GM12864 (cell line): Measurements from ENCODE around the gene MLLT3.

Experiments used
- DNase-seq: peaks from one replicate; pipeline ENCODE4 v3.0.0-alpha.2; 2011; ENCODE audit warnings: low read depth
- H3K4me3 ChIP-seq: 2 replicates; pipeline ENCODE4 v1.5.1; 2011; ENCODE audit warnings: mild to moderate bottlenecking, low read depth, low read length, control low read depth
- CTCF ChIP-seq: IDR thresholded peaks from 2 replicates; pipeline ENCODE4 v1.5.1; 2011; ENCODE audit warnings: low read depth, mild to moderate bottlenecking, moderate library complexity, low read length, control low read depth, inconsistent platforms; ENCODE audit errors: missing control alignments

Gene MLLT3

GRCh38 chr9:20599195-20599594 lies 23.1 kb downstream of the MLLT3 start:
- TF ChIP-seq CTCF = no peak
- no peak overlapping the region for H3K4me3 ChIP-seq
- no peak for DNase-seq

- H3K4me3 ChIP-seq = no peak overlapping the region
These were observed 23.9 kb downstream of the MLLT3 start for GRCh38 chr9:20598367-20598766.

GRCh38 chr9:20597862-20598261 lies 24.4 kb downstream of the MLLT3 start:
- TF ChIP-seq CTCF = no peak
- no peak overlapping the region for H3K4me3 ChIP-seq
- no peak for DNase-seq

More at GRCh38 chr9:20598367-20598766, 23.9 kb downstream of the MLLT3 start:
- TF ChIP-seq CTCF = no peak
- DNase-seq = no peak

DNA sequence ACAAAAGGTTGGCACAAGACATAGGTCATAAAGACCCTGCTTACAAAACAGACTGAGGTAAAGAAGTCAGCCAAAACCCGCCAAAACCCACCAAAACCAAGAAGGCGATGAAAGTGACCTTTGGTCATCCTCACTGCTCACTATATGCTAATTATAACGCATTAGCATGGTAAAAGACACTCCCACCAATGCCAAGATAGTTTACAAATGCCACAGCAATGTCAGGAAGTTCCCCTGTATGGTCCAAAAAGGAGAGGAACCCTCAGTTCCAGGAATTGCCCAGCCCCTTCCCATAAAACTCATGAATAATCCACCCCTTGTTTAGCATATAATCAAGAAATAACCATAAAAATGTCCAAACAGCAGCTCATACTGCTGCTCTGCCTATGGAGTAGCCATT lies 27.7 kb downstream of the MLLT3 start:
- H3K4me3 ChIP-seq = no peak overlapping the region
- TF ChIP-seq CTCF = no peak
- no peak for DNase-seq

DNA sequence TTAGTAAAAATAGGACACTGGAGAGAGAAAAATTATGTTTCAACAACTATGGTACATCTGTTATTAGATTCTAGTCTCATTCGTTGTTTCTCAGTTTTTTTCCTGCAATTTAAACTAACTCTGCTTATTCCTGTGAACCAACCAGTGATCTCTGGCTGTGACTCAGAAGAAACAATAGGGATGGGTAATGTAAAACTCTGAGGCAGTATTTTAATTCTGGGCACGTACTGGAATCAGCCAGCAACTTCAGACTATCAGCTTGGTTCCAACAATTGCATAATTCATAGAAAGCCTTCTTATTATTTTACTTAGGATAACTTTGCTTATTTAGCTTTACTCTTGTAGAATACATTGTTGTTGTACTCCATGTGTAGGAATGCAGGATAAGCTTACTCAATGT lies 28.8 kb downstream of the MLLT3 start:
- no peak overlapping the region for H3K4me3 ChIP-seq
- TF ChIP-seq CTCF = no peak
- no peak for DNase-seq

GRCh38 chr9:20593105-20593504 lies 29.2 kb downstream of the MLLT3 start:
- TF ChIP-seq CTCF = no peak

DNA sequence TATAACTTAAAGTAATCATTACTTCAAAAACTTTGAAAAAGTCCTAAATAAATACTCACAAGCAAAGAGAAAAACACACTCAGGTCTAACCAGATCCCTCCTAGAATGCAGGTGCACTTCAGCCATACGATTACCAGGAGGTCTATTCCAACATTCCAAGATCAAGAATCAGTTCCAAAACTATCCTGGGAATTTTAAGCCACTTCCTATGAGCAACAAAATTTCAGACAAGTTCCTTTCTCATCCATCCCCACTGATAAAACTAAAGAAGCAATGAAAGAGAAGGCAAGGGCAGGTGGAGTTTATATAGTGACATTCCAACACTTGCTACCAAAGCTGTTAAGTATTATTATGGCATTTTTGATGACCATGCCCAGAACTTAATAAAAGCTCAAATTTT lies 29.6 kb downstream of the MLLT3 start:
- no peak for DNase-seq
- H3K4me3 ChIP-seq = no peak overlapping the region
- no peak for TF ChIP-seq CTCF

More at GRCh38 chr9:20593105-20593504, 29.2 kb downstream of the MLLT3 start:
- H3K4me3 ChIP-seq = no peak overlapping the region
- no peak for DNase-seq
